GM23338 (cell line): ENCODE measurements around the gene RAB11B. TPM values are rescaled to one million over a fixed set of nuclear protein-coding genes. Genes with fewer than 3 reads are reported as not detected.

Experiments used
- ATAC-seq: fragments of 200-7000 bp; cut with Tn5 transposase; 3 replicates; pipeline ENCODE4 v1.9.1; 2020
- DNase-seq: peaks from one replicate; pipeline ENCODE4 v3.0.0-alpha.2; 2015; ENCODE audit warnings: low spot score
- H2AFZ ChIP-seq: fragments of 200-600 bp; sonication (generic); 2 replicates; pipeline ENCODE4 v1.8.0; 2016; ENCODE audit warnings: antibody characterized with exemption, mild to moderate bottlenecking, moderate library complexity
- H3F3A ChIP-seq: fragments of 200-600 bp; sonication (generic); replicated peaks from 2 replicates; pipeline ENCODE4 v1.8.0; 2017; ENCODE audit warnings: antibody characterized with exemption, mixed run types, low read depth
- H3K27ac ChIP-seq: fragments of 200-600 bp; sonication (generic); 2 replicates; pipeline ENCODE4 v1.6.1; 2016; ENCODE audit warnings: low read depth
- H3K27me3 ChIP-seq: fragments of 200-600 bp; sonication (generic); 2 replicates; pipeline ENCODE4 v1.8.0; 2016; ENCODE audit warnings: mild to moderate bottlenecking, mixed run types, moderate library complexity; ENCODE audit not compliant: insufficient read depth
- H3K36me3 ChIP-seq: fragments of 200-600 bp; sonication (generic); 2 replicates; pipeline ENCODE4 v1.8.0; 2016; ENCODE audit warnings: mild to moderate bottlenecking; ENCODE audit not compliant: insufficient read depth
- H3K4me1 ChIP-seq: fragments of 200-600 bp; sonication (generic); 2 replicates; pipeline ENCODE4 v1.8.0; 2016; ENCODE audit warnings: mild to moderate bottlenecking, moderate library complexity; ENCODE audit not compliant: insufficient read depth
- H3K4me2 ChIP-seq: fragments of 200-600 bp; sonication (generic); 2 replicates; pipeline ENCODE4 v1.7.1; 2017; ENCODE audit warnings: mixed run types
- H3K4me3 ChIP-seq: fragments of 200-600 bp; sonication (generic); 2 replicates; pipeline ENCODE4 v1.6.1; 2016; ENCODE audit warnings: mixed run types
- H3K79me2 ChIP-seq: fragments of 200-600 bp; sonication (generic); replicated peaks from 2 replicates; pipeline ENCODE4 v1.8.0; 2017; ENCODE audit warnings: mild to moderate bottlenecking; ENCODE audit not compliant: insufficient read depth
- H3K9me2 ChIP-seq: fragments of 200-600 bp; sonication (generic); 2 replicates; pipeline ENCODE4 v1.8.0; 2017; ENCODE audit not compliant: insufficient read depth
- H4K20me1 ChIP-seq: fragments of 200-600 bp; sonication (generic); replicated peaks from 2 replicates; pipeline ENCODE4 v1.8.0; 2017; ENCODE audit warnings: mild to moderate bottlenecking; ENCODE audit not compliant: insufficient read depth
- H3K27ac Mint-ChIP-seq: 2 replicates; pipeline ENCODE4 v1.8.0; 2020; ENCODE audit warnings: inconsistent platforms, mild to moderate bottlenecking, moderate library complexity, mixed read lengths
- H3K27me3 Mint-ChIP-seq: 3 replicates; pipeline ENCODE4 v1.8.0; 2022; ENCODE audit warnings: low read depth, mild to moderate bottlenecking, moderate library complexity, mixed read lengths, inconsistent platforms; ENCODE audit not compliant: insufficient read depth, poor library complexity
- H3K36me3 Mint-ChIP-seq: 3 replicates; pipeline ENCODE4 v1.8.0; 2021; ENCODE audit warnings: low read depth, mild to moderate bottlenecking, inconsistent platforms, moderate library complexity, mixed read lengths
- H3K4me1 Mint-ChIP-seq: 3 replicates; pipeline ENCODE4 v1.8.0; 2020; ENCODE audit warnings: mild to moderate bottlenecking, inconsistent platforms, mixed read lengths
- H3K4me3 Mint-ChIP-seq: 3 replicates; pipeline ENCODE4 v1.8.0; 2021; ENCODE audit warnings: moderate library complexity, mild to moderate bottlenecking, inconsistent platforms, mixed read lengths
- H3K9me3 Mint-ChIP-seq: 3 replicates; pipeline ENCODE4 v1.8.0; 2020; ENCODE audit warnings: moderate library complexity, mild to moderate bottlenecking, inconsistent platforms, mixed read lengths
- CREB1 ChIP-seq: fragments of 250-450 bp; sonication (Bioruptor Pico); IDR thresholded peaks from 2 replicates; pipeline ENCODE4 v1.5.0; 2020; ENCODE audit warnings: low read depth, mild to moderate bottlenecking, moderate library complexity
- CTCF ChIP-seq, 2 experiments: fragments of 200-600 bp in 1 of 2; sonication (generic) in 1 of 2; conservative IDR thresholded peaks; 2 replicates each; pipeline versions ENCODE4 v1.5.1 to v1.6.1; 2016 to 2017; ENCODE audit warnings: antibody characterized with exemption in 2 of 2, low read depth in 2 of 2, mild to moderate bottlenecking in 2 of 2, moderate library complexity in 1 of 2
- ETS1 ChIP-seq: IDR thresholded peaks from 2 replicates; pipeline ENCODE4 v1.6.1; 2016; ENCODE audit warnings: antibody characterized with exemption
- EZH2 ChIP-seq: fragments of 200-600 bp; sonication (generic); IDR thresholded peaks from one replicate; pipeline ENCODE4 v1.8.0; 2017; ENCODE audit warnings: antibody characterized with exemption, mild to moderate bottlenecking, low read depth; ENCODE audit not compliant: unreplicated experiment
- EZH2phosphoT487 ChIP-seq: fragments of 200-600 bp; sonication (generic); IDR thresholded peaks from one replicate; pipeline ENCODE4 v1.8.1; 2018; ENCODE audit warnings: antibody characterized with exemption; ENCODE audit not compliant: unreplicated experiment
- JUNB ChIP-seq: IDR thresholded peaks from one replicate; pipeline ENCODE4 v1.6.1; 2016; ENCODE audit warnings: antibody characterized with exemption; ENCODE audit not compliant: unreplicated experiment
- NANOG ChIP-seq: IDR thresholded peaks from 2 replicates; pipeline ENCODE4 v1.6.1; 2016; ENCODE audit warnings: antibody characterized with exemption, borderline replicate concordance
- POLR2AphosphoS5 ChIP-seq: IDR thresholded peaks from 2 replicates; pipeline ENCODE4 v1.6.1; 2016; ENCODE audit warnings: antibody characterized with exemption, low read depth
- REST ChIP-seq: IDR thresholded peaks from one replicate; pipeline ENCODE4 v1.6.1; 2018; ENCODE audit warnings: antibody characterized with exemption; ENCODE audit not compliant: unreplicated experiment
- STAT1 ChIP-seq: IDR thresholded peaks from one replicate; pipeline ENCODE4 v1.6.1; 2016; ENCODE audit warnings: antibody characterized with exemption; ENCODE audit not compliant: unreplicated experiment
- ZNF114 ChIP-seq: fragments of 250-450 bp; sonication (Bioruptor Pico); IDR thresholded peaks from 2 replicates; pipeline ENCODE4 v1.5.0; 2020; ENCODE audit warnings: mild to moderate bottlenecking, moderate library complexity
- ZNF331 ChIP-seq: fragments of 250-450 bp; sonication (Bioruptor Pico); IDR thresholded peaks from 2 replicates; pipeline ENCODE4 v1.5.0; 2020; ENCODE audit warnings: low read depth, mild to moderate bottlenecking, moderate library complexity
- ZNF462 ChIP-seq: fragments of 250-450 bp; sonication (Bioruptor Pico); IDR thresholded peaks from 2 replicates; pipeline ENCODE4 v1.5.0; 2020; ENCODE audit warnings: mild to moderate bottlenecking, moderate library complexity
- polyA plus RNA-seq: library from polyadenylated mRNA; unstranded; fragments of >200 nt; fragmentation: Nextera tagmentation; extraction: Ambion mirVana; gene quantifications from 2 replicates; pipeline ENCODE4 v1.2.1, GENCODE V29; 2016
- total RNA-seq: library from RNA; depleted of rRNA; stranded (reverse); fragments of >200 nt; shearing (Covaris generic); gene quantifications from 2 replicates; pipeline ENCODE4 v1.2.3, GENCODE V29; 2014

Gene RAB11B
- total and polyA plus RNA-seq, 2 experiments from 2014 or later, result 66.0 to 79.6 TPM

GRCh38 chr19:8360196-8360595, 30.0 kb upstream of the RAB11B start:
- Histone ChIP-seq H3K27ac (no peak overlapping the region), H3K9me2 (no peaks in the 10 kb centered on the region), H3K4me2 (no peak overlapping the region), H3K79me2 (no peaks in the 10 kb centered on the region), H3K27me3 (peaks cover 36% of the 10 kb centered on the region), H2AFZ (no peak overlapping the region), H3F3A (peaks cover 9% of the 10 kb centered on the region; the same call in 1 of the 2 replicates), H3K4me3 (no peak overlapping the region), H3K4me1 (peaks cover 6% of the 10 kb centered on the region; the same call in 1 of the 2 replicates), H3K36me3 (no peaks in the 10 kb centered on the region), H4K20me1 (no peaks in the 10 kb centered on the region)
- Mint-ChIP-seq H3K4me3 (no peak overlapping the region), H3K4me1 (peaks cover 5% of the 10 kb centered on the region), H3K36me3 (no peaks in the 10 kb centered on the region), H3K27ac (no peak overlapping the region), H3K27me3 (peaks cover 26% of the 10 kb centered on the region), H3K9me3 (no peaks in the 10 kb centered on the region)
- no peak for TF ChIP-seq CREB1 (CRISPR knock-in tag)
- no peak for TF ChIP-seq CTCF (conservative IDR thresholded peaks at IDR 0.05; ENCODE audit: low read depth in 2 of 2)
- TF ChIP-seq REST, result no peak
- no peak for TF ChIP-seq ZNF331 (CRISPR knock-in tag)
- TF ChIP-seq STAT1, result no peak
- no peak for TF ChIP-seq NANOG
- no peak for TF ChIP-seq ZNF114 (CRISPR knock-in tag)
- no peak for TF ChIP-seq ETS1
- no peak for TF ChIP-seq EZH2phosphoT487
- no peak for TF ChIP-seq EZH2
- no peak for TF ChIP-seq JUNB
- TF ChIP-seq ZNF462 (CRISPR knock-in tag), result no peak
- no peak for TF ChIP-seq POLR2AphosphoS5
- DNase-seq (no peak), ATAC-seq (no peak)
